ENCODE data around the gene EIF4G3.
A peak's percentile ranks its signal among the peaks of the same experiment; 100 is the strongest.

The EIF4G3 gene

GRCh38 chr1:20787840-20788795 is 388.6 kb downstream of the EIF4G3 start:
- DNase-seq: no peak

GRCh38 chr1:20787029-20787839 is 389.5 kb downstream of the EIF4G3 start, which contains the start of gene HP1BP3:
TSS of gene HP1BP3 (minus strand) at chr1:20787307. CDS start at chr1:20780440, 6,867 bp downstream.
- DNase-seq: peak; percentile 74

GRCh38 chr1:20786253-20787028 is 390.3 kb downstream of the EIF4G3 start:
- peak; percentile 97 for DNase-seq

- no peak for DNase-seq
Observed at GRCh38 chr1:20785907-20786252, 390.8 kb downstream of the EIF4G3 start.

- no peak for DNase-seq
Observed at GRCh38 chr1:20775700-20776099, 401.0 kb downstream of the EIF4G3 start.

- DNase-seq: no peak
Observed at GRCh38 chr1:20771780-20772179, 404.9 kb downstream of the EIF4G3 start.

GRCh38 chr1:20770314-20771087 is 406.2 kb downstream of the EIF4G3 start:
- no peak for DNase-seq

GRCh38 chr1:20767271-20767670 is 409.4 kb downstream of the EIF4G3 start:
- DNase-seq: no peak

GRCh38 chr1:20763417-20763816 is 413.3 kb downstream of the EIF4G3 start:
- no peak for DNase-seq

GRCh38 chr1:20760322-20760721 is 416.4 kb downstream of the EIF4G3 start:
- DNase-seq: no peak
